Measurements from ENCODE around the gene VIL1. TPM values are rescaled to one million over a fixed set of nuclear protein-coding genes. Genes with fewer than 3 reads are reported as not detected.

VIL1 gene
- total RNA-seq, 1 donor from 2014 or later, result not detected

- Mint-ChIP-seq H3K27me3 (ENCODE audit: low read depth) (peaks cover 3% of the 10 kb centered on the region), H3K9me3 (no peaks in the 10 kb centered on the region), H3K36me3 (ENCODE audit: low read depth) (no peaks in the 10 kb centered on the region), H3K27ac (ENCODE audit: unreplicated experiment) (no peak overlapping the region), H3K4me3 (no peak overlapping the region), H3K4me1 (no peaks in the 10 kb centered on the region)
- no peak for DNase-seq (ENCODE audit: low read depth, low spot score)
- no peak for TF ChIP-seq CTCF (conservative IDR thresholded peaks at IDR 0.05)
These were observed 43.7 kb upstream of the VIL1 start for GRCh38 chr2:218375212-218375611.

GRCh38 chr2:218378053-218378452, 40.9 kb upstream of the VIL1 start:
- H3K9me3 Mint-ChIP-seq, result no peaks in the 10 kb centered on the region
- H3K27ac Mint-ChIP-seq (ENCODE audit: unreplicated experiment), result no peak overlapping the region
- H3K4me3 Mint-ChIP-seq, result no peak overlapping the region
- no peaks in the 10 kb centered on the region for H3K36me3 Mint-ChIP-seq (ENCODE audit: low read depth)
- DNase-seq (ENCODE audit: low read depth, low spot score), result no peak
- no peaks in the 10 kb centered on the region for H3K4me1 Mint-ChIP-seq
- no peak for TF ChIP-seq CTCF (conservative IDR thresholded peaks at IDR 0.05)
- H3K27me3 Mint-ChIP-seq (ENCODE audit: low read depth), result peaks cover 7% of the 10 kb centered on the region

GRCh38 chr2:218381916-218382366, 37.0 kb upstream of the VIL1 start, which contains the start of gene SLC11A1:
TSS of gene SLC11A1 (plus strand) at chr2:218382273. CDS start at chr2:218382369, 96 bp downstream.
- TF ChIP-seq CTCF (conservative IDR thresholded peaks at IDR 0.05), result no peak
- Mint-ChIP-seq H3K4me1 (no peaks in the 10 kb centered on the region), H3K9me3 (no peaks in the 10 kb centered on the region), H3K27me3 (ENCODE audit: low read depth) (peaks cover 17% of the 10 kb centered on the region), H3K27ac (ENCODE audit: unreplicated experiment) (no peak within 1 kb of the TSS), H3K4me3 (no peak within 1 kb of the TSS), H3K36me3 (ENCODE audit: low read depth) (no peaks in the 10 kb centered on the region)
- no peak for DNase-seq (ENCODE audit: low read depth, low spot score)

- TF ChIP-seq CTCF (conservative IDR thresholded peaks at IDR 0.05), result no peak
- Mint-ChIP-seq H3K4me3 (no peak overlapping the region), H3K36me3 (ENCODE audit: low read depth) (no peaks in the 10 kb centered on the region), H3K9me3 (no peaks in the 10 kb centered on the region), H3K4me1 (peaks cover 6% of the 10 kb centered on the region), H3K27ac (ENCODE audit: unreplicated experiment) (no peak overlapping the region), H3K27me3 (ENCODE audit: low read depth) (peaks cover 23% of the 10 kb centered on the region)
- DNase-seq (ENCODE audit: low read depth, low spot score), result no peak
These were observed 36.1 kb upstream of the VIL1 start for GRCh38 chr2:218382785-218383184.

GRCh38 chr2:218383892-218384519, 34.9 kb upstream of the VIL1 start:
- Mint-ChIP-seq H3K4me3 (no peak overlapping the region), H3K9me3 (no peaks in the 10 kb centered on the region), H3K4me1 (peaks cover 6% of the 10 kb centered on the region), H3K36me3 (ENCODE audit: low read depth) (no peaks in the 10 kb centered on the region), H3K27ac (ENCODE audit: unreplicated experiment) (no peak overlapping the region), H3K27me3 (ENCODE audit: low read depth) (peaks cover 21% of the 10 kb centered on the region)
- TF ChIP-seq CTCF (conservative IDR thresholded peaks at IDR 0.05), result no peak
- DNase-seq (ENCODE audit: low read depth, low spot score), result no peak

Measured in neural crest cell (in vitro differentiated cells).